Keratinocyte (primary cell): ENCODE measurements around the gene GPR152.

Experiments
- CTCF ChIP-seq, 3 experiments: IDR thresholded peaks in 1 of 3; conservative IDR thresholded peaks in 1 of 3; optimal IDR thresholded peaks in 1 of 3; 2 replicates in 2 of 3; 3 replicates in 1 of 3; pipeline versions ENCODE3 to v1.5.1; 2011; ENCODE audit warnings: low read length in 3 of 3, mild to moderate bottlenecking in 3 of 3, moderate library complexity in 2 of 3, control low read depth in 1 of 3, inconsistent platforms in 1 of 3; ENCODE audit not compliant: insufficient read depth in 2 of 3; ENCODE audit errors: extremely low read depth in 1 of 3
- EZH2 ChIP-seq: IDR thresholded peaks from one replicate; pipeline ENCODE4 v1.6.1; 2012; ENCODE audit warnings: inconsistent platforms, mild to moderate bottlenecking, low read length, moderate library complexity

DNA sequence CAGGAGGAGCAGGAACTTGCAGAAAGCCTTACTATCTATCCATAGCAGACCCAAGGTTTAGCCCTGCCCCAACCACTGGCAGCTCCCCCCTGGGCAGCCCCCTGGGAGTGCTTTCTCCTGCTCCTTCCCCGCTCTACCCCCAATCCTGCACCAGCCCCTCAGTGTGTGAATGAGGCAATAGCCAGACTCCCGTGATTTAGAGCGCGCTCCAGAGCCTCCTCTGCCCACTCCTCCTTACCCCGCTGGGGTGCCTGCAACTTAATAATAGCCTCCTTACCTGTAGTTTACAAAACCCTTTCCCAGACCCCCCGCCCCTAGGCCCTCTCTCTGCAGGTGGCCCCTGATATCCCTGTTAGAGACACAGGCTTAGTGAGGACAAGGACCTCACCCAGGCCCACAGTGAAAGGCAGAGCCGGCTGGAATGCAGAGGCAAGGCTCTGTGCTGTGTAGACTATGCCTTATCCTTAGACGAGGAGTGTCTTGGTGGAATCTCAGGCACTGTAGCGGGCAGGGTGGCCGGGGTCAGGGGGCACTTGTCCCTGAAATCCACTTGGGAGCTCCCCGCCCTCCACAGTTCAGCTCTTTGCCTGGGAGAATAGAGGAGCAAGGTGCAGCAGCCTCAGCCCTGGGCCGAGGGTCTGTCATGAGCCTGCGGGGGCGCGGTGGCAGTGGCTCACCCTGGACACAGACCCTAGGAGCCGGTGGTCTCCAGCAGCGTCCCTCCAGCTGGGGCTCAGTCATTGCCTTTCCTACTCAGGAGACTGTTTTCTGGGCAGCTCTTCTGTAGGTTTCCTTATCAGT, 41.3 kb downstream of the GPR152 start:
- TF ChIP-seq CTCF (optimal IDR thresholded peaks at IDR 0.05 in 1 of 3, IDR thresholded peaks at IDR 0.05 in 1 of 3, conservative IDR thresholded peaks at IDR 0.05 in 1 of 3; ENCODE audit: extremely low read depth in 1 of 3, insufficient read depth in 2 of 3, low read length in 3 of 3) = no peak
- no peak for TF ChIP-seq EZH2
